ENCODE data around the gene EIF4A2. TPM values are rescaled to one million over a fixed set of nuclear protein-coding genes. Genes with fewer than 3 reads are reported as not detected.

EIF4A2 gene
- polyA plus RNA-seq, 2 donors, result 184 to 241 TPM

DNA sequence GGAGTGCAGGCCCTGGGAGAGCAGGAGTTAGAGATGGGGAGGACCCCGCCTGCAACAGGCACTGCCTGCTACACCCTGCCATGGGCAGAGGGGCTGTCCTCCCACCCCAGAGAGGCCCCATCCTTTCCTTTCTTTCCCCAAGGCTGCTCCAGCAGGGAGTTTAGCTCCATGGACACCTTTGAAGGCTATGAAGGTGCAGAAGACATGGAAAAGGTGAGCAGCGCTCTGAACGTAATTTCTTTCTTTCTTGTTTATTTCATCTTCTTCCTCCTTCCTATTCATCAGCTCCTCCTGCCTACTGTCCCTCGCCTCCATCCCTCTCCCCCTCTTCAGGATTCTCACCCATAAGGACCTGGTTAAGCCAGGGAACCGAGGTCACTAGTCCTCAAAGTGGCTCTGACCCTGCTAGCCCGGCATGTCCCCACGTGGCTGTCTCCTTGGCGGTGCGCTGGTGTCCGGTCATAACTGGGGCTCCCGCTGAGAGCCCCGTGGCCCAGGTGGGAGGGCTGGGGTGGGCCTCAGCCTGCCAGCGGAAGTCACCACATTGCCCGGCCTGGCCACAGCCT is 43.1 kb downstream of the EIF4A2 start:
- no peaks in the 10 kb centered on the region for H3K36me3 ChIP-seq (ENCODE audit: control insufficient read depth in 2 of 2, insufficient read depth in 2 of 2, low read length in 1 of 2)
- 17% methylated on average over 14 of the region's 14 CpGs for WGBS, 2 donors
- no peak overlapping the region for H3K27ac ChIP-seq (ENCODE audit: low read depth in 2 of 2, low read length in 1 of 2)
- H3K9me3 ChIP-seq (ENCODE audit: control insufficient read depth in 2 of 2, insufficient read depth in 1 of 2, low read depth in 1 of 2, low read length in 1 of 2), result no peaks in the 10 kb centered on the region
- H3K4me1 ChIP-seq (ENCODE audit: control insufficient read depth in 2 of 2, insufficient read depth in 2 of 2, low read length in 1 of 2), result peaks cover 0 to 3% of the 10 kb centered on the region in 2 donors
- H3K4me3 ChIP-seq (ENCODE audit: low read depth in 1 of 2, low read length in 2 of 2), result peak overlapping the region in 1 of 2 donors; percentile 69
- H3K27me3 ChIP-seq (ENCODE audit: control insufficient read depth in 1 of 2, insufficient read depth in 2 of 2, low read length in 2 of 2), result peaks cover 4 to 8% of the 10 kb centered on the region in 2 donors

DNA sequence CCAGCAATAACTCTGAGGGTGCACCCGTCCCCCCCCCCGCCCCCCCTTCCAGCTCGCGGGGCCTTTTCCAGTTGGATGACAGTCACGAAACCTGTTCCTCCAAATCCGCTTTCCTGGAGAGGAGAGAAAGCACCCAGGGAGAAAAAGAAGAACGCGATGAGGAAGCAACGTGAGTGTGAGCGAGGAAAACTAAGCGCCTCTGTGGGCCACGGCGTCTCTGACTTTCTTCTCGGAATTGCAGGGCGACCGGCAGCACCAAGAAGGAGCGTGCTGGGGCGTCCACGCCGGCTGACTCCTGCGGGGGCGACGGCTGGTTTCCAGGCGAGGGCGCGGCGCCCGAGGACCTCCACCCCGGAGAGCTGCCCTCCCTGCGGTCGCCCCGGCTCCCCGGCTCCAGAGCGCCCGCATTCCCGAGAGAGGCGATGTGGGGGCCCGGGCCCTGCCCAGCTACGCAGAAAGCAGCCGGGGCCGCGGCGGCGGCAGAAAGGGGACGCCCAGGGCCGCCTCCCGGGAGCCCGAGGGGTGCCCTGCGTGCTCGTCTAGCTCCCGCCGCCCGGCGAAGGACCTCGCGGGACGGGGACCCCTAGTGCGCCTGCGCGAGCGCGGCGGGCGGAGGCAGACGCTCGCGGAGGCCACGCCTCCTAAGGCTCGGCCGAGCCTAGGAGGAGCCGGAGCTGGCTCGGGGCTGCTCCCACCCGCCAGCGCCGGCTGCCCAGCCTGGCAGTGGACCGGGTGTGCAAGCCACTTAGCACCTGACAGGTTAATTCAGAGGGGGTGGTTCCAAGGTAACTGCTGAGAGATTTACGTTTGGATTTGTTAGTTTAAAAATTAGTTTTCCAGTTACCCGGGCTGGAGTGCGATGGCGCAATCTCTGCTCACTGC is 43.8 kb downstream of the EIF4A2 start:
- Histone ChIP-seq H3K27ac (ENCODE audit: low read depth in 2 of 2, low read length in 1 of 2) (no peak overlapping the region), H3K4me3 (ENCODE audit: low read depth in 1 of 2, low read length in 2 of 2) (peak overlapping the region; percentile 52 to 69), H3K9me3 (ENCODE audit: control insufficient read depth in 2 of 2, insufficient read depth in 1 of 2, low read depth in 1 of 2, low read length in 1 of 2) (no peaks in the 10 kb centered on the region), H3K4me1 (ENCODE audit: control insufficient read depth in 2 of 2, insufficient read depth in 2 of 2, low read length in 1 of 2) (peaks cover 0 to 3% of the 10 kb centered on the region in 2 donors), H3K27me3 (ENCODE audit: control insufficient read depth in 1 of 2, insufficient read depth in 2 of 2, low read length in 2 of 2) (peaks cover 8% of the 10 kb centered on the region in 2 donors), H3K36me3 (ENCODE audit: control insufficient read depth in 2 of 2, insufficient read depth in 2 of 2, low read length in 1 of 2) (no peaks in the 10 kb centered on the region)
- WGBS, 2 donors, result 2% methylated on average over 78 to 80 of the region's 80 CpGs

DNA sequence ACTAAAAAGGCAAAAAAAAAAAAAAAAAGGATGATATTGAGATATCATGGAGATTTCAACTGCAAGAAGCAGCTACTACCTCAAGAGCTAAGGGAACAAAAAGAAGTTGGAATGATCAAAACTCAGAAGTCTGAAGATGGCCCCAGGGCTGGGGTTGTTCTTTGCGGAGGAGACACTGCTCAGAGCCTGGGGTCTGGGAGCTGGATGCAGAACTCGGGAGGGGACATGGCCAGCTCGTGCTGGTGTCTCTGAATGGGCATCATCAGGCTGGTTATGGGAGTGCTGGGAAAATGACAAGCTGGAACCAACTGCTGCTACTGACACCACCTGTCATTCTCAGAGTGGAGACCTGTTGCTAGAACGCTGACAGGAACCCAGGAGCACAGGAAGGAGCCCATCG is 45.0 kb downstream of the EIF4A2 start:
- no peak overlapping the region for H3K27ac ChIP-seq (ENCODE audit: low read depth in 2 of 2, low read length in 1 of 2)
- peaks cover 8% of the 10 kb centered on the region in 2 donors for H3K27me3 ChIP-seq (ENCODE audit: control insufficient read depth in 1 of 2, insufficient read depth in 2 of 2, low read length in 2 of 2)
- H3K36me3 ChIP-seq (ENCODE audit: control insufficient read depth in 2 of 2, insufficient read depth in 2 of 2, low read length in 1 of 2), result no peaks in the 10 kb centered on the region
- peaks cover 0 to 3% of the 10 kb centered on the region in 2 donors for H3K4me1 ChIP-seq (ENCODE audit: control insufficient read depth in 2 of 2, insufficient read depth in 2 of 2, low read length in 1 of 2)
- WGBS, 2 donors, result 28 to 33% methylated on average over 4 to 5 of the region's 5 CpGs
- no peaks in the 10 kb centered on the region for H3K9me3 ChIP-seq (ENCODE audit: control insufficient read depth in 2 of 2, insufficient read depth in 1 of 2, low read depth in 1 of 2, low read length in 1 of 2)
- no peak overlapping the region for H3K4me3 ChIP-seq (ENCODE audit: low read depth in 1 of 2, low read length in 2 of 2)

DNA sequence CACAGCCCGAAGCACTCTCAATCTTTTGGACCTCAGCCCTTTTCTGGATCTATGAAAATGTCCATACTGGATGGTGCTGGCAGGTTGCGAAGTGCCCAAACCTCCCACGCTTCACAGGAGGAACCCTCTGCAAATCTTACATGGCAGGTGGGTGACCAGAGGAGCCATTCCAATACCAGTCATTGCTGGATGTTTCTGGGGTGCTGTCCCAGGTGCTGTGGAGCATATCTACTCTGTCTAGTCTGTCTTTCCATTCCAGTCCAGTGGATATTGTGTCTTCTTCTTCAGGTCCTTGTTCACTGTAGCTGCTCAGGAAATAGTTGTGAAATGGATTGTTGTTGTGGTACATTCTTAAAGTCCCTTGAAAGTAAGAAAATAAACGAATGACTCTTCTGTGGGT is 48.4 kb downstream of the EIF4A2 start:
- Histone ChIP-seq H3K27me3 (ENCODE audit: control insufficient read depth in 1 of 2, insufficient read depth in 2 of 2, low read length in 2 of 2) (peaks cover 0 to 8% of the 10 kb centered on the region in 2 donors), H3K4me1 (ENCODE audit: control insufficient read depth in 2 of 2, insufficient read depth in 2 of 2, low read length in 1 of 2) (no peaks in the 10 kb centered on the region), H3K9me3 (ENCODE audit: control insufficient read depth in 2 of 2, insufficient read depth in 1 of 2, low read depth in 1 of 2, low read length in 1 of 2) (no peaks in the 10 kb centered on the region), H3K27ac (ENCODE audit: low read depth in 2 of 2, low read length in 1 of 2) (no peak overlapping the region), H3K4me3 (ENCODE audit: low read depth in 1 of 2, low read length in 2 of 2) (no peak overlapping the region), H3K36me3 (ENCODE audit: control insufficient read depth in 2 of 2, insufficient read depth in 2 of 2, low read length in 1 of 2) (no peaks in the 10 kb centered on the region)
- WGBS, 2 donors, result 61 to 83% methylated on average over 4 of the region's 4 CpGs

DNA sequence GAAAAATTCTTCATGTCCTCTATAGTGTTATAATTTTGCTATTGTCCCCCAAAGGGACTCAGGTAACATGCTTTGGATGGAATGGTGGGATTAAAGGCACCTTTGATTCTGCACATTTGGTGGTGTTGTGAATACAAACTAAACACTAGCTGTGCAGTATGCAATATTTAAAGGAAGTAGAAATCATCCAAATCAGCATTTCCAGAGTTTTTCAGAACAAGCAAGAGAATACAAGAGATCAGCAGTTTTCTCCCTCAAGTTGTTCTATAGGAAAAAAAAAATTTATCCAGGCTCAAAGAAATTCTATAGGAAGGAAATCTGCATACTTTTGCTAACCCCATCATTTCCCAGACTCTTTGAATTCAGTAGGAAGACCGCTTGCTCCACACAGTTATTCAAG is 48.9 kb downstream of the EIF4A2 start:
- H3K27me3 ChIP-seq (ENCODE audit: control insufficient read depth in 1 of 2, insufficient read depth in 2 of 2, low read length in 2 of 2), result peaks cover 0 to 8% of the 10 kb centered on the region in 2 donors
- no peak overlapping the region for H3K27ac ChIP-seq (ENCODE audit: low read depth in 2 of 2, low read length in 1 of 2)
- no peaks in the 10 kb centered on the region for H3K9me3 ChIP-seq (ENCODE audit: control insufficient read depth in 2 of 2, insufficient read depth in 1 of 2, low read depth in 1 of 2, low read length in 1 of 2)
- H3K4me1 ChIP-seq (ENCODE audit: control insufficient read depth in 2 of 2, insufficient read depth in 2 of 2, low read length in 1 of 2), result no peaks in the 10 kb centered on the region
- H3K4me3 ChIP-seq (ENCODE audit: low read depth in 1 of 2, low read length in 2 of 2), result no peak overlapping the region
- no peaks in the 10 kb centered on the region for H3K36me3 ChIP-seq (ENCODE audit: control insufficient read depth in 2 of 2, insufficient read depth in 2 of 2, low read length in 1 of 2)
- WGBS, 2 donors, result 90 to 94% methylated on average over 1 of the region's 1 CpG

Other genes starting within 250 kb of the EIF4A2 start
- 1 to 10 TPM; 1.4 to 5.0 TPM for gene CRYGS, start 239.2 kb upstream of the EIF4A2 start, polyA plus RNA-seq
- 1 to 10 TPM; 2.7 to 4.4 TPM for gene TBCCD1, start 216.2 kb upstream of the EIF4A2 start, polyA plus RNA-seq
- 10 to 100 TPM; 30.7 to 43.4 TPM for gene DNAJB11, start 212.9 kb upstream of the EIF4A2 start, polyA plus RNA-seq
- gene AHSG, start 170.5 kb upstream of the EIF4A2 start, polyA plus RNA-seq, result under 1 TPM; 0.06 TPM
- 1 to 10 TPM; 3.3 to 5.0 TPM for gene FETUB, start 143.2 kb upstream of the EIF4A2 start, polyA plus RNA-seq
- under 1 TPM in 1 of 2 donors, not detected in 1; 0.05 TPM for gene HRG, start 117.6 kb upstream of the EIF4A2 start, polyA plus RNA-seq
- not detected for gene KNG1, start 66.2 kb upstream of the EIF4A2 start, polyA plus RNA-seq
- gene RFC4, start 22.9 kb downstream of the EIF4A2 start, polyA plus RNA-seq, result 10 to 100 TPM; 17.8 to 18.8 TPM
- under 1 TPM; 0.04 to 0.20 TPM for gene ADIPOQ, start 59.1 kb downstream of the EIF4A2 start, polyA plus RNA-seq
- 1 to 10 TPM; 2.0 to 3.0 TPM for gene ST6GAL1, start 146.9 kb downstream of the EIF4A2 start, polyA plus RNA-seq